Activated CD4-positive, alpha-beta T cell treated with anti-CD3 and anti-CD28 coated beads, Interleukin-2, amount 50 U/mL, for 16 hours (primary cell): Measurements from ENCODE around the gene EXD1.
"Not testable (repeated sequence)": the region's sequence is repeated elsewhere in the genome, so short reads cannot be mapped to it uniquely, and the experiment has no call there.

Source experiments
- DNase-seq: peaks from one replicate; pipeline ENCODE4 v3.0.0-alpha.2; 2020

Gene EXD1

GRCh38 chr15:41230345-41230649 is 260 bp downstream of the EXD1 start:
- no peak for DNase-seq

GRCh38 chr15:41219381-41219780 is 11.2 kb downstream of the EXD1 start:
- no peak for DNase-seq

- no peak for DNase-seq
Observed at GRCh38 chr15:41218851-41219250, 11.7 kb downstream of the EXD1 start.

- no peak for DNase-seq
Observed at GRCh38 chr15:41215708-41216107, 14.8 kb downstream of the EXD1 start.

GRCh38 chr15:41207687-41208448 is 22.7 kb downstream of the EXD1 start:
- DNase-seq = no peak

- DNase-seq = no peak
Observed at GRCh38 chr15:41205315-41205714, 25.2 kb downstream of the EXD1 start.

GRCh38 chr15:41203395-41203794 is 27.2 kb downstream of the EXD1 start:
- DNase-seq = no peak

- DNase-seq = no peak
Observed at GRCh38 chr15:41199470-41199869, 31.1 kb downstream of the EXD1 start.

- no peak for DNase-seq
Observed at GRCh38 chr15:41194444-41194843, 36.1 kb downstream of the EXD1 start.

- DNase-seq = no peak
Observed at GRCh38 chr15:41183581-41183980, 47.0 kb downstream of the EXD1 start.

- no peak for DNase-seq
Observed at GRCh38 chr15:41182266-41182665, 48.3 kb downstream of the EXD1 start.

- no peak for DNase-seq
Observed at GRCh38 chr15:41180206-41180789, 50.3 kb downstream of the EXD1 start.

- no peak for DNase-seq
Observed at GRCh38 chr15:41169781-41170180, 60.8 kb downstream of the EXD1 start.

GRCh38 chr15:41169086-41169485 is 61.5 kb downstream of the EXD1 start:
- DNase-seq = no peak

- no peak for DNase-seq
Observed at GRCh38 chr15:41161736-41162135, 68.8 kb downstream of the EXD1 start.

- DNase-seq = no peak
Observed at GRCh38 chr15:41161336-41161735, 69.2 kb downstream of the EXD1 start.

GRCh38 chr15:41160639-41161315 is 69.8 kb downstream of the EXD1 start:
- DNase-seq = no peak

GRCh38 chr15:41154412-41154811 is 76.1 kb downstream of the EXD1 start:
- no peak for DNase-seq

- DNase-seq = no peak
Observed at GRCh38 chr15:41153733-41154132, 76.8 kb downstream of the EXD1 start.

- DNase-seq = no peak
Observed at GRCh38 chr15:41151451-41152005, 79.0 kb downstream of the EXD1 start.

GRCh38 chr15:41150279-41150678 is 80.3 kb downstream of the EXD1 start:
- no peak for DNase-seq

- DNase-seq = no peak
Observed at GRCh38 chr15:41148065-41148464, 82.5 kb downstream of the EXD1 start.

GRCh38 chr15:41139619-41140018 is 90.9 kb downstream of the EXD1 start:
- no peak for DNase-seq

GRCh38 chr15:41139112-41139511 is 91.4 kb downstream of the EXD1 start:
- not testable (repeated sequence) for DNase-seq
